WI38 (cell line): Measurements from ENCODE around the gene EPHB2.

Experiments used
- H3K4me3 ChIP-seq: 2 replicates; pipeline ENCODE4 v1.5.1; 2011; ENCODE audit warnings: low read depth, mild to moderate bottlenecking, control low read depth, low read length
- CTCF ChIP-seq: IDR thresholded peaks from 2 replicates; pipeline ENCODE4 v1.5.1; 2012; ENCODE audit warnings: low read depth, mild to moderate bottlenecking, control low read depth, low read length

The EPHB2 gene

GRCh38 chr1:22681556-22682276, 28.9 kb upstream of the EPHB2 start:
- TF ChIP-seq CTCF = no peak
- no peak overlapping the region for H3K4me3 ChIP-seq

GRCh38 chr1:22683547-22683946, 27.1 kb upstream of the EPHB2 start:
- no peak overlapping the region for H3K4me3 ChIP-seq
- no peak for TF ChIP-seq CTCF

GRCh38 chr1:22685591-22686059, 25.0 kb upstream of the EPHB2 start:
- no peak overlapping the region for H3K4me3 ChIP-seq
- no peak for TF ChIP-seq CTCF

GRCh38 chr1:22687191-22687590, 23.4 kb upstream of the EPHB2 start:
- TF ChIP-seq CTCF = no peak
- no peak overlapping the region for H3K4me3 ChIP-seq

GRCh38 chr1:22688466-22688865, 22.2 kb upstream of the EPHB2 start:
- TF ChIP-seq CTCF = no peak
- H3K4me3 ChIP-seq = no peak overlapping the region

GRCh38 chr1:22689505-22689904, 21.1 kb upstream of the EPHB2 start:
- no peak overlapping the region for H3K4me3 ChIP-seq
- no peak for TF ChIP-seq CTCF

GRCh38 chr1:22691031-22691753, 19.4 kb upstream of the EPHB2 start:
- no peak for TF ChIP-seq CTCF

More at GRCh38 chr1:22691031-22691753, 19.4 kb upstream of the EPHB2 start:
- H3K4me3 ChIP-seq = no peak overlapping the region
